GM23248 (cell line): ENCODE data around the gene SLC26A6. TPM values are rescaled to one million over a fixed set of nuclear protein-coding genes. Genes with fewer than 3 reads are reported as not detected.

Experiments used
- DNase-seq: peaks from one replicate; pipeline ENCODE4 v3.0.0-alpha.2; 2015
- H2AFZ ChIP-seq: fragments of 200-600 bp; sonication (generic); 2 replicates; pipeline ENCODE4 v1.6.1; 2016; ENCODE audit warnings: antibody characterized with exemption
- H3F3A ChIP-seq: fragments of 200-600 bp; sonication (generic); 2 replicates; pipeline ENCODE4 v1.6.1; 2016; ENCODE audit warnings: mild to moderate bottlenecking, antibody characterized with exemption, mixed run types; ENCODE audit not compliant: insufficient read depth
- H3K27ac ChIP-seq: fragments of 200-600 bp; sonication (generic); 2 replicates; pipeline ENCODE4 v1.5.1; 2016; ENCODE audit warnings: mild to moderate bottlenecking
- H3K27me3 ChIP-seq: fragments of 200-600 bp; sonication (generic); replicated peaks from 2 replicates; pipeline ENCODE4 v1.6.1; 2016; ENCODE audit warnings: mild to moderate bottlenecking; ENCODE audit not compliant: insufficient read depth
- H3K36me3 ChIP-seq: fragments of 200-600 bp; sonication (generic); 2 replicates; pipeline ENCODE4 v1.6.1; 2016; ENCODE audit warnings: low read depth, mild to moderate bottlenecking
- H3K4me1 ChIP-seq: fragments of 200-600 bp; sonication (generic); 2 replicates; pipeline ENCODE4 v1.6.1; 2016; ENCODE audit warnings: mild to moderate bottlenecking; ENCODE audit not compliant: insufficient read depth
- H3K4me2 ChIP-seq: fragments of 200-600 bp; sonication (generic); one replicate; pipeline ENCODE4 v1.6.1; 2016; ENCODE audit warnings: mild to moderate bottlenecking; ENCODE audit not compliant: unreplicated experiment
- H3K4me3 ChIP-seq: fragments of 200-600 bp; sonication (generic); 2 replicates; pipeline ENCODE4 v1.5.1; 2016; ENCODE audit warnings: mild to moderate bottlenecking
- H3K79me2 ChIP-seq: fragments of 200-600 bp; sonication (generic); 2 replicates; pipeline ENCODE4 v1.6.1; 2016; ENCODE audit warnings: mild to moderate bottlenecking; ENCODE audit not compliant: insufficient read depth
- H3K9ac ChIP-seq: fragments of 200-600 bp; sonication (generic); 2 replicates; pipeline ENCODE4 v1.6.1; 2016; ENCODE audit warnings: mild to moderate bottlenecking
- H3K9me2 ChIP-seq: fragments of 200-600 bp; sonication (generic); 2 replicates; pipeline ENCODE4 v1.6.1; 2016; ENCODE audit warnings: mixed run types, mild to moderate bottlenecking, moderate library complexity; ENCODE audit not compliant: insufficient read depth
- H3K9me3 ChIP-seq: fragments of 200-600 bp; sonication (generic); one replicate; pipeline ENCODE4 v1.6.1; 2017; ENCODE audit warnings: low read depth
- H4K20me1 ChIP-seq: fragments of 200-600 bp; sonication (generic); 2 replicates; pipeline ENCODE4 v1.6.0; 2016; ENCODE audit not compliant: insufficient read depth
- EZH2 ChIP-seq: fragments of 200-600 bp; sonication (generic); IDR thresholded peaks from 2 replicates; pipeline ENCODE4 v1.6.1; 2018; ENCODE audit warnings: antibody characterized with exemption, mild to moderate bottlenecking; ENCODE audit not compliant: insufficient read depth, poor library complexity, severe bottlenecking
- EZH2phosphoT487 ChIP-seq: fragments of 200-600 bp; sonication (generic); IDR thresholded peaks from 2 replicates; pipeline ENCODE4 v1.6.1; 2018; ENCODE audit warnings: antibody characterized with exemption, moderate library complexity, mild to moderate bottlenecking, low read depth; ENCODE audit not compliant: insufficient read depth
- WGBS, 2 experiments: methylation state at CpG; one replicate each; pipeline ENCODE4 v1.1.6; 2015 to 2017; ENCODE audit warnings: low lambda C conversion rate in 2 of 2, low coverage in 1 of 2; ENCODE audit errors: missing lambda C conversion rate in 2 of 2; 5-methylcytosine and 5-hydroxymethylcytosine counted together
- in situ Hi-C: fragments of 300-500 bp; cut with MboI; formaldehyde crosslinking; loops from 2 replicates; pipeline ENCODE4 v1.15.0; 2020
- polyA plus RNA-seq: library from polyadenylated mRNA; unstranded; fragments of >200 nt; fragmentation: Nextera tagmentation; extraction: Ambion mirVana; gene quantifications from 2 replicates; pipeline ENCODE4 v1.2.1, GENCODE V29; 2016
- total RNA-seq: library from RNA; depleted of rRNA; stranded (reverse); fragments of >200 nt; shearing (Covaris generic); gene quantifications from 2 replicates; pipeline ENCODE4 v1.2.3, GENCODE V29; 2014

SLC26A6 gene
- total and polyA plus RNA-seq, 2 experiments from 2014 or later, result 13.4 to 21.1 TPM

DNA sequence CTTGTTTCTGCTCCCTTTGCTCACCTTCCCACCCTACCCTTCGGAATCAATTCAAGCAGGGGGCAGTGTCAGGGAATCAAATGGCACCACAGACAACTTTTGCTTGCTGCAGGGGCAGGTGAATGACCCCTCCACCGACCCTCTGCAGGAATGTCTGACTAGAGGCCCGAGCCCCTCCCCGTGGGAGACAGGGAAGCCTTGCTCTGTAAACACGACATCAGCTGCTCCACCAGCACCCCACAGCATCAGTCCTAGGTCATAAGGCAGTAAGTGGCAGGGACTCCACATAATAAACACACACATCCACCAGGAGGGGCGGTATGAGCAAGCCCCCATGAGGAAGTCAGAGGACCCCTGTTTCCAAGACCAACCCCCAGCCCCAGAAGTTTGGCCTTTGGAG is 2.0 kb upstream of the SLC26A6 start:
- Histone ChIP-seq H2AFZ (no peak overlapping the region), H3K9me3 (no peaks in the 10 kb centered on the region), H3K4me1 (peaks cover 8% of the 10 kb centered on the region; the same call in 1 of the 2 replicates), H3K4me2 (no peak overlapping the region), H3K27me3 (no peaks in the 10 kb centered on the region), H3F3A (no peaks in the 10 kb centered on the region), H3K9ac (no peak overlapping the region), H3K36me3 (no peaks in the 10 kb centered on the region), H4K20me1 (no peaks in the 10 kb centered on the region; the same call in 1 of the 2 replicates), H3K79me2 (peaks cover 23% of the 10 kb centered on the region), H3K9me2 (no peaks in the 10 kb centered on the region), H3K4me3 (no peak overlapping the region), H3K27ac (no peak overlapping the region)
- in situ Hi-C loops, result no loop called here
- WGBS, 2 experiments, result 80 to 81% methylated on average over 5 to 6 of the region's 6 CpGs
- TF ChIP-seq EZH2phosphoT487 (no peak), EZH2 (no peak)
- DNase-seq, result no peak

DNA sequence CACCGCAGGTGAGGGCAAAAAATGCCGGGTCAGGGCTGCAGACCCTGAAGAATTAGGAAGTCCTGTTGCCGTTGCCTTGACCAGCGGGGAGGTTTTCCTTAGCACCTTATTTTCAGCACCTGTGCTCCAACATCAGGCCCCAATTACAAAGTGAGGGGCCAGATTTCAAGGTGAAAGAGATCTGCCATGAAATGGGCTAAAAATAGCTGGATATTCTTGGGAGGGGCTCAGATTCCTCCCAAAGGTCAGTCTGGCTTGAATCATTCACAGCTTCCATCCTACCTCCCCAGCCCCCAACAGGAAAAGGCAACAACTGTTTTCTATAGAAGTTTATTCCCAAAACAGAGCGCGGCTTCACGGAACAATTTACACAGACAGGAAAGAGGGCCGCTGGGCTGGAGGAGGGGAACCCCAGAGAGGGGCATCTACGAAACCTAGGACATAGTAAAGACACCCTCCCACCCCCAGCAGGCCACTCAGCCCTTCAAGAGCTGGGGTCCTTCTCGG is 941 bp upstream of the SLC26A6 start:
- H3K4me1 ChIP-seq, result peaks cover 8% of the 10 kb centered on the region; the same call in 1 of the 2 replicates
- no peaks in the 10 kb centered on the region for H3K27me3 ChIP-seq
- no peaks in the 10 kb centered on the region; the same call in 1 of the 2 replicates for H4K20me1 ChIP-seq
- no peaks in the 10 kb centered on the region for H3K9me2 ChIP-seq
- H3K9ac ChIP-seq, result peak overlapping the region; percentile 91
- H3K4me2 ChIP-seq, result peak overlapping the region; percentile 83
- 45 to 47% methylated on average over 10 of the region's 10 CpGs for WGBS, 2 experiments
- H3K79me2 ChIP-seq, result peaks cover 23% of the 10 kb centered on the region
- H2AFZ ChIP-seq, result peak overlapping the region; percentile 90
- no peaks in the 10 kb centered on the region for H3K9me3 ChIP-seq
- H3K4me3 ChIP-seq, result peak overlapping the region; percentile 99
- DNase-seq, result peak; percentile 14
- no peak for TF ChIP-seq EZH2phosphoT487
- TF ChIP-seq EZH2, result no peak
- H3K36me3 ChIP-seq, result no peaks in the 10 kb centered on the region
- H3K27ac ChIP-seq, result peak overlapping the region; percentile 24; the same call in 1 of the 2 replicates
- in situ Hi-C loops, result no loop called here
- H3F3A ChIP-seq, result no peaks in the 10 kb centered on the region

DNA sequence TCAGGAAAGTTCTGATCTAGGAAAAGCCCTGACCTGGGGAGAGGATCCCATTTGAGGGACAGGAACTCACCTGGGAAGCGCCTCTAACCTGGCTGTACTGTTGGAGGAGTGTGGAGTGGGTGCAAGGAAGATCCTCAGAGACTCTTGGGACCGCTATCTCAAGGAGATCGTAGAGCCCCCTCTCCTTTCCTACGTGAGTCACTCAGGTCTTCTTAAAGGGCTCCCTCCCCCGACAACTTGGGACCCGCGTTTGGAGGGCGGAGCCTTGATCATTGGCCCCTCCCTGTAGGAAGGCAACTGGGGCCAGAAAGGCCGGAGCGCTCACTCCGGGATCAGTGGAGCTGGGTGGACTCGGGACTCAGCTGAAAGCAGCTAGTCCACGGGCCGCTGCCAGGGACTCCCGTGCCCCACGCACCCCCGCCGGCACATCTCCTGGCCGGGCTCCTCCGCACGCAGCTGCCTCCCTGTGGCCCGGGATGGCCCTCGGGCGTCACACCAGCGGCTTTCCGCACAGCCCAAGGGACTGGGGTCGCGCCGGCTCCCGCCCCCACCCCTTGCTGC is 520 bp downstream of the SLC26A6 start:
- H3K9me2 ChIP-seq, result no peaks in the 10 kb centered on the region
- in situ Hi-C loops, result no loop called here
- H3K9me3 ChIP-seq, result no peaks in the 10 kb centered on the region
- peak overlapping the region; percentile 51 for H3K27ac ChIP-seq
- H3K36me3 ChIP-seq, result no peaks in the 10 kb centered on the region
- no peaks in the 10 kb centered on the region for H3K27me3 ChIP-seq
- WGBS, 2 experiments, result 4 to 5% methylated on average over 13 to 27 of the region's 30 CpGs
- no peaks in the 10 kb centered on the region for H3F3A ChIP-seq
- H4K20me1 ChIP-seq, result no peaks in the 10 kb centered on the region; the same call in 1 of the 2 replicates
- peak overlapping the region; percentile 91 for H3K9ac ChIP-seq
- peak overlapping the region; percentile 99 for H3K4me3 ChIP-seq
- peak overlapping the region; percentile 88 for H3K4me2 ChIP-seq
- DNase-seq, result peak; percentile 77
- peaks cover 23% of the 10 kb centered on the region for H3K79me2 ChIP-seq
- TF ChIP-seq EZH2, result no peak
- no peak for TF ChIP-seq EZH2phosphoT487
- H2AFZ ChIP-seq, result peak overlapping the region; percentile 90
- H3K4me1 ChIP-seq, result peaks cover 8% of the 10 kb centered on the region; the same call in 1 of the 2 replicates

DNA sequence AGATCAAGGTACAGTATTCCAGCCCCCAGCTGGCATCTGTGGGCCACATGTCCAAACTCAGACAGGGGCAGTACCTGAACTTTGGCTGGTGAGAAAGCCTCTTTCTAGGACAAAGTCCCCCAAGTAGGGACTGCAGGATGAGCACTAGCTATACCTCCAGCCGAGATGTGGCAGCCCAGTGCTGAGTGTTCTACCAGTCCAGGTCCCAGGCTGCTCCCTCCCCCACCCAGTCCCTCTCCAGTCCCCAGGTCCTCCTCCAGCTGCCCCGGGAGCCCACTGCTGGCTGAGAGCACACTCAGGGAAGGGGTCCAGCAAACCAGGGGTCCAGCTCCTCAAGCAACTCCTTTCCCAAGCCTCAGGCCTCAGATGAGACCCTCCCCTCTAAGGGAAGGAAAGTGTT is 1.5 kb downstream of the SLC26A6 start:
- 76 to 88% methylated on average over 2 of the region's 2 CpGs for WGBS, 2 experiments
- H3K4me3 ChIP-seq, result no peak overlapping the region; the same call in 1 of the 2 replicates
- peak overlapping the region; percentile 88 for H3K4me2 ChIP-seq

More for the DNA sequence above, 1.5 kb downstream of the SLC26A6 start:
- peak overlapping the region; percentile 91 for H3K9ac ChIP-seq
- peaks cover 23% of the 10 kb centered on the region for H3K79me2 ChIP-seq
- no peaks in the 10 kb centered on the region; the same call in 1 of the 2 replicates for H4K20me1 ChIP-seq
- H2AFZ ChIP-seq, result no peak overlapping the region
- in situ Hi-C loops, result no loop called here
- DNase-seq, result no peak
- peaks cover 8% of the 10 kb centered on the region; the same call in 1 of the 2 replicates for H3K4me1 ChIP-seq
- H3K9me3 ChIP-seq, result no peaks in the 10 kb centered on the region
- no peaks in the 10 kb centered on the region for H3K27me3 ChIP-seq
- no peaks in the 10 kb centered on the region for H3K36me3 ChIP-seq
- no peaks in the 10 kb centered on the region for H3K9me2 ChIP-seq
- H3F3A ChIP-seq, result no peaks in the 10 kb centered on the region
- no peak for TF ChIP-seq EZH2phosphoT487
- TF ChIP-seq EZH2, result no peak
- no peak overlapping the region for H3K27ac ChIP-seq
